Measurements from ENCODE around the gene PXYLP1. TPM values are rescaled to one million over a fixed set of nuclear protein-coding genes. Genes with fewer than 3 reads are reported as not detected.

The PXYLP1 gene
- total RNA-seq, 4 donors from 2014 or later = 7.1 to 13.4 (median 10.3) TPM

- no peaks in the 10 kb centered on the region for H3K27me3 ChIP-seq
- DNase-seq = no peak
- intact Hi-C loops (cut with DNase I) = no loop called here
- H3K4me3 ChIP-seq (replicated peaks in 1 of 3) = no peak overlapping the region
- H3K4me1 ChIP-seq = peaks cover 0 to 4% of the 10 kb centered on the region in 2 donors
- WGBS, 2 donors = 93% methylated on average over 4 of the region's 4 CpGs
- no peaks in the 10 kb centered on the region for H3K9me3 ChIP-seq
- no peak overlapping the region for H3K27ac ChIP-seq
- H3K36me3 ChIP-seq = no peaks in the 10 kb centered on the region
- TF ChIP-seq POLR2A (IDR thresholded peaks at IDR 0.05) (no peak), CTCF (IDR thresholded peaks at IDR 0.05) (no peak)
These were observed 39.8 kb downstream of the PXYLP1 start for GRCh38 chr3:141271279-141272030.

DNA sequence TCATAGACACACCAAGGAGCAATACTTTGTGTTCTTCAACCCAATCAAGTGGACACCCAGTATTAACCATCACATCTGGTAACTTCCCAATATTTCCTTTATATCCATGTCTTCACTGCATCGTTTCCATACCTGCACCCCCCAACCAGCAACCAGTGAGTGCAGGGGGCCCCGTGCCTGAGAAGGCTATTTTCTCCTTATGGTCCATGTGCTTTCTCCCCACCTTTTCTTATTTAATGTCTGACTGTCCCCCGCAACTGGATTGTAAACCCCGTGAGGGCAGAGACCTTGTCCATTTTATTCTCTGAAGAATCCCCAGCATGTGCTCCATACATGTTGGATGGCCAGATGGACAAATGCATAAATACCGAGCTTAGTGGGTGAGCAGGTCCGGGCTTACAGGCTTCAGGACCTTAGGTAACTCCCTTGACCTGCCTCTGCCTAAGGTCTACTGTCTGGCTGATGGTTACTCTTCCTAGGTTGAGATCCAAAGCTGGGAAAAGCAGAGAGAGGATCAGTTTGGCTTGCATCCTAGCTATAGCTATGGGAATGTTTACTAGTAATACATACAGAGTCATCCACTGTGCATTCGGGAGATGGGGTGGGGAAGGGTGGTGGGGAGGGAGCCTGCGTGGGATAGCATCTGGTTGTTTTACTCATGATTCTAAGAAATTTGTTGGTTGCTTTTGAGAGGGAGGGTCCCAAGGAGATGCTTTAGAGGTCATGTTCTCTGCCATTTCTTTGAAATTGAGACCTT lies 41.5 kb downstream of the PXYLP1 start:
- intact Hi-C loops (cut with DNase I) = no loop called here
- TF ChIP-seq POLR2A (IDR thresholded peaks at IDR 0.05) = no peak
- Histone ChIP-seq H3K9me3 (no peaks in the 10 kb centered on the region), H3K27ac (no peak overlapping the region), H3K4me1 (peaks cover 0 to 4% of the 10 kb centered on the region in 2 donors), H3K36me3 (no peaks in the 10 kb centered on the region), H3K27me3 (no peaks in the 10 kb centered on the region), H3K4me3 (replicated peaks in 1 of 3) (no peak overlapping the region)
- DNase-seq = no peak
- WGBS, 2 donors = 96 to 97% methylated on average over 8 of the region's 8 CpGs

DNA sequence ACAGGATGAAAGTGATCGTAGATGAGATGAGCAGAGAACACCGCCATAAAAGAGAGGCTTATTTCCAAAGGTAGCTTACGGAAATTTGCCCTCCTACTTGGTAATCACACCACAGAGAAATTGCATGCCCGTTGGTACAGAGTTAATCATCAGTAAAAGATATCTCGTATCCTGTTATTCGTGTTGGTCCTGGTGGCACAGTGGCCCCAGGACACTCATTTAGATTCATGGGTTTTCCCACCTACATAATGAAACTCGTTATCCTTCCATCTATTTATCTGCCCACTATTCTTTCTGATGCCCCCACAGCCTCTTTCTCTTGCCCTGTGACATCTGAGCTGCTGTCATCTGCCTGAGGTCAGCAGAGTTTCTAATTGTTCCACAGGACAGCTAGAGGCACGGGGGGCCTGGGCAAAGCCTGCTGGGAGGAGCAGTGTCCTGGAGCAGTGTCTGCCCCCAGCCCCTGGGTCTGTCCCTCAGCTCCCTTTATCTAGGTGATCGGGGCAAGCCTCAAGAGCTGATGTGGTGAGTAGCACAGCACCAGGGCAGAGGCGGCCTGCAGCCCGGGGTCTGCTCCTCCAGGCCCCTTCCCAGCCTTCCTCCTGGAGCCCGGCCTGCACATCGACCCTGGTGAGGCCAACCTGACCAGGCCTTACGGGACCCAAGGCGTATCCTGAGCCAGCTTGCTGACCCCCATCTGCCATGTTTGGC lies 42.2 kb downstream of the PXYLP1 start:
- intact Hi-C loops (cut with DNase I) = no loop called here
- no peak for DNase-seq
- Histone ChIP-seq H3K36me3 (no peaks in the 10 kb centered on the region), H3K9me3 (no peaks in the 10 kb centered on the region), H3K27ac (no peak overlapping the region), H3K4me1 (peaks cover 0 to 4% of the 10 kb centered on the region in 2 donors), H3K27me3 (no peaks in the 10 kb centered on the region), H3K4me3 (replicated peaks in 1 of 3) (no peak overlapping the region)
- no peak for TF ChIP-seq CTCF (IDR thresholded peaks at IDR 0.05)
- no peak for TF ChIP-seq POLR2A (IDR thresholded peaks at IDR 0.05)
- 95 to 96% methylated on average over 13 to 15 of the region's 15 CpGs for WGBS, 2 donors

GRCh38 chr3:141274411-141275031 lies 42.9 kb downstream of the PXYLP1 start:
- no peak overlapping the region for H3K4me3 ChIP-seq (replicated peaks in 1 of 3)
- no peaks in the 10 kb centered on the region for H3K9me3 ChIP-seq
- H3K36me3 ChIP-seq = no peaks in the 10 kb centered on the region
- 91 to 96% methylated on average over 10 of the region's 10 CpGs for WGBS, 2 donors
- TF ChIP-seq POLR2A (IDR thresholded peaks at IDR 0.05) (no peak), CTCF (IDR thresholded peaks at IDR 0.05) (no peak)
- DNase-seq = no peak
- H3K4me1 ChIP-seq = peaks cover 0 to 8% of the 10 kb centered on the region in 2 donors
- no peaks in the 10 kb centered on the region for H3K27me3 ChIP-seq
- H3K27ac ChIP-seq = no peak overlapping the region
- intact Hi-C loops (cut with DNase I) = loop anchor here (5.0 kb wide), 1 partner anchor 42 kb away; the partner anchor contains the start of gene PXYLP1

- Histone ChIP-seq H3K36me3 (no peaks in the 10 kb centered on the region), H3K4me3 (replicated peaks in 1 of 3) (no peak overlapping the region), H3K27me3 (no peaks in the 10 kb centered on the region), H3K27ac (no peak overlapping the region), H3K9me3 (no peaks in the 10 kb centered on the region), H3K4me1 (peaks cover 0 to 8% of the 10 kb centered on the region in 2 donors)
- DNase-seq = no peak
- WGBS, 2 donors = 100% methylated on average over 1 of the region's 1 CpG
- intact Hi-C loops (cut with DNase I) = loop anchor here (5.0 kb wide), 1 partner anchor 43 kb away; the partner anchor contains the start of gene PXYLP1
- TF ChIP-seq CTCF (IDR thresholded peaks at IDR 0.05) = no peak
- no peak for TF ChIP-seq POLR2A (IDR thresholded peaks at IDR 0.05)
These were observed 43.4 kb downstream of the PXYLP1 start for GRCh38 chr3:141275032-141275422.

Measured in thyroid gland (tissue), 4 donors.